ENCODE measurements around the gene ATP6V1G2. TPM values are rescaled to one million over a fixed set of nuclear protein-coding genes. Genes with fewer than 3 reads are reported as not detected.

ATP6V1G2 gene
- total and polyA plus RNA-seq, 12 donors: 0.87 to 6.6 (median 3.1) TPM

GRCh38 chr6:31559958-31560696 lies 13.7 kb upstream of the ATP6V1G2 start:
- no peaks in the 10 kb centered on the region for H3K27me3 ChIP-seq
- H3K4me1 ChIP-seq (replicated peaks in 1 of 2): peaks cover 16 to 33% of the 10 kb centered on the region in 2 donors
- peak; percentile 65 to 89 (median 82) for DNase-seq
- no peak overlapping the region for H3K4me3 ChIP-seq
- no peak for TF ChIP-seq POLR2A (IDR thresholded peaks at IDR 0.05)
- TF ChIP-seq CTCF (IDR thresholded peaks at IDR 0.05): peak in 1 of 6 experiments; percentile 7
- WGBS, 4 donors: 27 to 46% (median 37%) methylated on average over 7 of the region's 7 CpGs
- no peaks in the 10 kb centered on the region for H3K9me3 ChIP-seq (replicated peaks in 1 of 3)
- H3K36me3 ChIP-seq (replicated peaks in 1 of 2): peaks cover 0 to 33% of the 10 kb centered on the region in 2 donors
- H3K27ac ChIP-seq: peak overlapping the region; percentile 12 to 76 (median 39)
- intact Hi-C loops (cut with DNase I): no loop called here

- H3K27me3 ChIP-seq: no peaks in the 10 kb centered on the region
Observed at GRCh38 chr6:31559606-31559957, 13.2 kb upstream of the ATP6V1G2 start.

GRCh38 chr6:31558631-31559500 lies 12.5 kb upstream of the ATP6V1G2 start:
- Histone ChIP-seq H3K4me1 (replicated peaks in 1 of 2) (peaks cover 16 to 33% of the 10 kb centered on the region in 2 donors), H3K27ac (peak overlapping the region; percentile 26 to 76 (median 39)), H3K4me3 (no peak overlapping the region), H3K36me3 (replicated peaks in 1 of 2) (peaks cover 0 to 36% of the 10 kb centered on the region in 2 donors), H3K27me3 (no peaks in the 10 kb centered on the region), H3K9me3 (replicated peaks in 1 of 3) (no peaks in the 10 kb centered on the region)
- intact Hi-C loops (cut with DNase I): no loop called here
- 71 to 79% (median 75%) methylated on average over 14 of the region's 14 CpGs for WGBS, 4 donors
- TF ChIP-seq CTCF (IDR thresholded peaks at IDR 0.05) (no peak), POLR2A (IDR thresholded peaks at IDR 0.05) (no peak)
- DNase-seq: peak in 5 of 7 donors; percentile 37 to 67 (median 51)

More at GRCh38 chr6:31559606-31559957, 13.2 kb upstream of the ATP6V1G2 start:
- intact Hi-C loops (cut with DNase I): no loop called here
- no peak for DNase-seq
- no peak overlapping the region for H3K4me3 ChIP-seq
- H3K9me3 ChIP-seq (replicated peaks in 1 of 3): no peaks in the 10 kb centered on the region
- TF ChIP-seq CTCF (IDR thresholded peaks at IDR 0.05): no peak
- TF ChIP-seq POLR2A (IDR thresholded peaks at IDR 0.05): no peak
- 59 to 76% (median 72%) methylated on average over 4 of the region's 4 CpGs for WGBS, 4 donors
- peak overlapping the region in 4 of 5 donors; percentile 26 to 76 (median 54) for H3K27ac ChIP-seq
- peaks cover 16 to 33% of the 10 kb centered on the region in 2 donors for H3K4me1 ChIP-seq (replicated peaks in 1 of 2)
- H3K36me3 ChIP-seq (replicated peaks in 1 of 2): peaks cover 0 to 34% of the 10 kb centered on the region in 2 donors

GRCh38 chr6:31558318-31558625 lies 11.9 kb upstream of the ATP6V1G2 start:
- H3K27ac ChIP-seq: peak overlapping the region in 4 of 5 donors; percentile 13 to 76 (median 43)
- 80 to 96% (median 84%) methylated on average over 4 to 8 of the region's 8 CpGs for WGBS, 4 donors
- intact Hi-C loops (cut with DNase I): no loop called here
- no peak for DNase-seq
- no peaks in the 10 kb centered on the region for H3K9me3 ChIP-seq (replicated peaks in 1 of 3)
- H3K4me1 ChIP-seq (replicated peaks in 1 of 2): peaks cover 16 to 33% of the 10 kb centered on the region in 2 donors
- H3K27me3 ChIP-seq: no peaks in the 10 kb centered on the region
- TF ChIP-seq CTCF (IDR thresholded peaks at IDR 0.05): no peak
- TF ChIP-seq POLR2A (IDR thresholded peaks at IDR 0.05): no peak
- H3K36me3 ChIP-seq (replicated peaks in 1 of 2): peaks cover 0 to 40% of the 10 kb centered on the region in 2 donors
- no peak overlapping the region for H3K4me3 ChIP-seq

Data from adrenal gland (tissue), 12 donors.